A549 (cell line): ENCODE data around the gene PGS1. TPM values are rescaled to one million over a fixed set of nuclear protein-coding genes. Genes with fewer than 3 reads are reported as not detected.

ENCODE experiments used
- ATAC-seq, 2 experiments: fragments of 200-7000 bp in 1 of 2; fragments of >200 bp in 1 of 2; cut with Nextera tagmentation in 1 of 2; cut with Tn5 transposase in 1 of 2; 3 replicates each; pipeline versions ENCODE4 v1.8.0 to v1.9.1; 2018 to 2020; ENCODE audit warnings: mild to moderate bottlenecking in 1 of 2, moderate library complexity in 1 of 2
- CTCF ChIA-PET: fragments of 300-600 bp; sonication (Branson Sonifier 250); formaldehyde crosslinking; extraction: SDS; loops from one replicate; lab custom pipeline; 2021; ENCODE audit warnings: antibody characterized with exemption, inconsistent platforms; lab: Yijun Ruan, JAX
- POLR2A ChIA-PET: fragments of 350-600 bp; formaldehyde crosslinking; extraction: SDS; loops from one replicate; lab custom pipeline; 2021; ENCODE audit warnings: antibody characterized with exemption, inconsistent platforms; lab: Yijun Ruan, JAX
- DNase-seq, 2 experiments: peaks; one replicate each; pipeline versions ENCODE4 v3.0.0 to v3.0.0-alpha.2; 2011 to 2016; ENCODE audit warnings: low read depth in 1 of 2, low spot score in 1 of 2
- FAIRE-seq: peaks from 2 replicates; lab custom pipeline; 2011; peaks lifted over from hg19 to GRCh38; lab: Jason Lieb, UNC
- H3K27ac ChIP-seq, 2 experiments: fragments of >200 bp; sonication (Bioruptor Twin); formaldehyde crosslinking; 3 replicates each; pipeline ENCODE4 v1.5.1; 2016 to 2017
- H3K4me1 ChIP-seq: fragments of >200 bp; sonication (Bioruptor Twin); formaldehyde crosslinking; 3 replicates; pipeline ENCODE4 v1.6.1; 2016
- H3K4me2 ChIP-seq: fragments of >200 bp; sonication (Bioruptor Twin); formaldehyde crosslinking; 3 replicates; pipeline ENCODE4 v1.6.1; 2016
- H3K4me3 ChIP-seq: fragments of >200 bp; sonication (Bioruptor Twin); formaldehyde crosslinking; 3 replicates; pipeline ENCODE4 v1.5.1; 2016
- H3K9me3 ChIP-seq: fragments of >200 bp; sonication (Bioruptor Twin); formaldehyde crosslinking; 3 replicates; pipeline ENCODE4 v1.6.1; 2016
- BHLHE40 ChIP-seq: IDR thresholded peaks from 2 replicates; pipeline ENCODE4 v1.6.1; 2012; ENCODE audit warnings: low read depth, low read length, inconsistent platforms
- CBX8 ChIP-seq: fragments of 200-600 bp; sonication (generic); IDR thresholded peaks from 2 replicates; pipeline ENCODE4 v1.6.1; 2016
- CEBPB ChIP-seq, 2 experiments: fragments of >200 bp in 1 of 2; sonication (Bioruptor Twin) in 1 of 2; formaldehyde crosslinking in 1 of 2; IDR thresholded peaks; 2 replicates each; pipeline ENCODE4 v1.6.1; 2012 to 2016
- CHD4 ChIP-seq: fragments of 200-600 bp; sonication (generic); IDR thresholded peaks from 2 replicates; pipeline ENCODE4 v1.6.1; 2016; ENCODE audit warnings: antibody characterized with exemption, mild to moderate bottlenecking, borderline replicate concordance
- EHF ChIP-seq: fragments of 250-450 bp; sonication (Bioruptor Pico); IDR thresholded peaks from 2 replicates; pipeline ENCODE4 v1.5.0; 2020; ENCODE audit warnings: mild to moderate bottlenecking
- EP300 ChIP-seq, 2 experiments: fragments of >200 bp; sonication (Bioruptor Twin); formaldehyde crosslinking; IDR thresholded peaks; 2 replicates in 1 of 2; 3 replicates in 1 of 2; pipeline ENCODE4 v1.6.1; 2016 to 2017
- FOSB ChIP-seq: fragments of 250-450 bp; sonication (Bioruptor Pico); IDR thresholded peaks from 2 replicates; pipeline ENCODE4 v1.5.0; 2020; ENCODE audit warnings: mild to moderate bottlenecking, moderate library complexity
- HDAC2 ChIP-seq: fragments of 200-600 bp; sonication (generic); IDR thresholded peaks from 2 replicates; pipeline ENCODE4 v1.6.1; 2016
- HOXB13 ChIP-seq: fragments of 250-450 bp; sonication (Bioruptor Pico); IDR thresholded peaks from 2 replicates; pipeline ENCODE4 v1.5.0; 2020; ENCODE audit warnings: low read depth, mild to moderate bottlenecking, moderate library complexity
- HOXB5 ChIP-seq: fragments of 250-450 bp; sonication (Bioruptor Pico); IDR thresholded peaks from 2 replicates; pipeline ENCODE4 v1.5.0; 2020; ENCODE audit warnings: mild to moderate bottlenecking, moderate library complexity
- JUN ChIP-seq, 2 experiments: fragments of >200 bp; sonication (Bioruptor Twin); formaldehyde crosslinking; IDR thresholded peaks; 2 replicates in 1 of 2; 3 replicates in 1 of 2; pipeline ENCODE4 v1.6.1; 2016 to 2017
- JUNB ChIP-seq: fragments of >200 bp; sonication (Bioruptor Twin); formaldehyde crosslinking; IDR thresholded peaks from 2 replicates; pipeline ENCODE4 v1.6.1; 2016
- KDM5A ChIP-seq: fragments of 200-600 bp; sonication (generic); IDR thresholded peaks from 2 replicates; pipeline ENCODE4 v1.6.1; 2016; ENCODE audit warnings: antibody characterized with exemption, mild to moderate bottlenecking
- MAFK ChIP-seq: fragments of 450-650 bp; IDR thresholded peaks from 2 replicates; pipeline ENCODE4 v1.6.1; 2014; ENCODE audit not compliant: partially characterized antibody
- MYC ChIP-seq: IDR thresholded peaks from 2 replicates; pipeline ENCODE4 v1.6.1; 2012; ENCODE audit warnings: mild to moderate bottlenecking, inconsistent platforms, low read length, improper control_type of control experiment, borderline replicate concordance
- NPAS2 ChIP-seq: fragments of 250-450 bp; sonication (Bioruptor Pico); IDR thresholded peaks from 2 replicates; pipeline ENCODE4 v1.8.0; 2022; ENCODE audit warnings: mild to moderate bottlenecking, moderate library complexity, borderline replicate concordance
- NR3C1 ChIP-seq: fragments of >200 bp; sonication (Bioruptor Twin); formaldehyde crosslinking; IDR thresholded peaks from 3 replicates; pipeline ENCODE4 v1.6.1; 2017
- PHF8 ChIP-seq: fragments of 200-600 bp; sonication (generic); IDR thresholded peaks from 2 replicates; pipeline ENCODE4 v1.6.1; 2016; ENCODE audit warnings: low read depth, mild to moderate bottlenecking, antibody characterized with exemption, moderate library complexity, borderline replicate concordance
- POLR2A ChIP-seq: IDR thresholded peaks from 2 replicates; pipeline ENCODE4 v1.6.1; 2012; ENCODE audit warnings: mild to moderate bottlenecking, low read length
- RAD21 ChIP-seq, 2 experiments: fragments of >200 bp in 1 of 2; sonication (Bioruptor Twin) in 1 of 2; formaldehyde crosslinking in 1 of 2; IDR thresholded peaks in 1 of 2; conservative IDR thresholded peaks in 1 of 2; 2 replicates in 1 of 2; 3 replicates in 1 of 2; pipeline ENCODE4 v1.6.1; 2012 to 2018; ENCODE audit warnings: inconsistent platforms in 1 of 2
- RCOR1 ChIP-seq: fragments of 150-350 bp; IDR thresholded peaks from 2 replicates; pipeline ENCODE4 v1.6.1; 2014; ENCODE audit warnings: antibody characterized with exemption, low read length, low read depth
- SREBF2 ChIP-seq: fragments of 450-650 bp; IDR thresholded peaks from 2 replicates; pipeline ENCODE4 v1.6.1; 2014; ENCODE audit warnings: mild to moderate bottlenecking, moderate library complexity
- ZNF302 ChIP-seq: fragments of 250-450 bp; sonication (Bioruptor Pico); IDR thresholded peaks from 2 replicates; pipeline ENCODE4 v1.9.0; 2021; ENCODE audit warnings: inconsistent platforms, mild to moderate bottlenecking, moderate library complexity
- WGBS: methylation state at CpG from one replicate; pipeline ENCODE4 v1.1.6; 2017; ENCODE audit errors: missing lambda C conversion rate; 5-methylcytosine and 5-hydroxymethylcytosine counted together
- polyA plus RNA-seq, 4 experiments: library from polyadenylated mRNA; depleted of rRNA in 3 of 4; stranded (reverse); fragments of >200 nt; fragmentation: RNase III in 1 of 4; extraction: RNeasy Plus Mini Kit Qiagen cat#74134 plus additional on column Dnase treatment in 1 of 4; gene quantifications; 2 replicates in 3 of 4; 3 replicates in 1 of 4; pipeline ENCODE4 v1.2.3, GENCODE V29; 2011 to 2017
- TF ChIP-seq, protein P1 (sequence below): fragments of 200-600 bp; sonication (generic); IDR thresholded peaks from 2 replicates; pipeline ENCODE4 v1.6.1; 2016; ENCODE audit warnings: antibody characterized with exemption, mild to moderate bottlenecking, moderate library complexity
- TF ChIP-seq, protein P2 (sequence below): fragments of >200 bp; sonication (Bioruptor Twin); formaldehyde crosslinking; IDR thresholded peaks from 3 replicates; pipeline ENCODE4 v1.6.1; 2016
- TF ChIP-seq, protein P3 (sequence below): fragments of 250-450 bp; sonication (Bioruptor Pico); IDR thresholded peaks from 2 replicates; pipeline ENCODE4 v1.5.0; 2020; ENCODE audit warnings: low read depth, mild to moderate bottlenecking, moderate library complexity

Gene PGS1
- polyA plus RNA-seq, 2 of the 4 experiments (the other 2 are of a cell fraction) = 23.7 to 29.5 TPM

DNA sequence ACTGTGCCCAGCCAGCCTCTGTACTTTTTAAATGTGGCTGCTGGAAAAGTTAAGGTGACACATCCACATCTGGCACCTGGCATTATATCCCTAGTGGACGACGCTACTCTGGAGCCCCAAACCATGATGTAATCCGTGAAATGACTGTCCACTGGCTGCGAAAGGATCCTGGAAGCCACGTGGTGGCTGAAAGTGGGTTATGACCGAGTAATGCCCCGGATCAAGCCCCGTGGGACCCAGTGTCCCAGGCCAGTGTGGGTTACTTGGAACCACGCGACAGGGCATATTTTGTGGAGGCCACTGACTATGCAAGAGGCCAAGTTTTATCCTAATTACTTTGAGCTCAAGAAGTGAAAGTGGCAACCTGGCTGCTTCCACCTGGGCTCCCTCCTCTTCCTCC, 79.6 kb downstream of the PGS1 start (continued):
- TF ChIP-seq EP300 (IDR thresholded peaks at IDR 0.05) (no peak), FOSB (no peak)

DNA sequence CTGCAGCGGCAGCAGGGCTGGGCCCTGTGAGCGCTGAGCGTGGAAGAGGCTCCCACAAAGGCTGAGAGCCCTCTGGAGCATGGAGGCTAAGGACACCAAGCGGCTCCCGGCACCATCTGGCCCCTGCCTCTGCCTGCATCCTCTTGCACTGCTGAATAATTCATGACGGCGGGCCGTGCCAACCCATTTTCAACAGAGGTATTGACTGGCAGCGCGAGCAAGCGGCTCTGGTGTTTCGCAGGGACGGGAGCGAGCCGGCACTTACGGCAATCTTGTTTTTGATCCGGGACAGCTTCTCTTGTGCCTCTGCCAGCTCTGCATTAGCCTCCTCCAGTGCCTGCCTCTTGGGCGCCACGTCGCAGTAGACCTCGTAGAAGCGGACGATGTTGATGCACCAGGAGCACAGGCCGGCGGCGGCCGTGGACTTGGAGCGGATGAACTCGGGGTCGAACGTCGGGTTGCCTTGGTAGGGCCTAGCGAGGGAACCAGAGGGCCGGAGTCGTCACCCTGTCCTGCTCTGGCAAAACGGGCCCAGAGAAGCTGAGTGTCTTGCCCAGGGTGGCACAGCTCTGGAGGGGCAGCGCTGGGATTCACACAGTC, 80.4 kb downstream of the PGS1 start:
- no peak overlapping the region for H3K4me2 ChIP-seq
- DNase-seq (no peak), ATAC-seq (no peak), FAIRE-seq (no peak)
- no peak for TF ChIP-seq FOSB
- no peak for TF ChIP-seq CBX8
- TF ChIP-seq, protein P1, sequence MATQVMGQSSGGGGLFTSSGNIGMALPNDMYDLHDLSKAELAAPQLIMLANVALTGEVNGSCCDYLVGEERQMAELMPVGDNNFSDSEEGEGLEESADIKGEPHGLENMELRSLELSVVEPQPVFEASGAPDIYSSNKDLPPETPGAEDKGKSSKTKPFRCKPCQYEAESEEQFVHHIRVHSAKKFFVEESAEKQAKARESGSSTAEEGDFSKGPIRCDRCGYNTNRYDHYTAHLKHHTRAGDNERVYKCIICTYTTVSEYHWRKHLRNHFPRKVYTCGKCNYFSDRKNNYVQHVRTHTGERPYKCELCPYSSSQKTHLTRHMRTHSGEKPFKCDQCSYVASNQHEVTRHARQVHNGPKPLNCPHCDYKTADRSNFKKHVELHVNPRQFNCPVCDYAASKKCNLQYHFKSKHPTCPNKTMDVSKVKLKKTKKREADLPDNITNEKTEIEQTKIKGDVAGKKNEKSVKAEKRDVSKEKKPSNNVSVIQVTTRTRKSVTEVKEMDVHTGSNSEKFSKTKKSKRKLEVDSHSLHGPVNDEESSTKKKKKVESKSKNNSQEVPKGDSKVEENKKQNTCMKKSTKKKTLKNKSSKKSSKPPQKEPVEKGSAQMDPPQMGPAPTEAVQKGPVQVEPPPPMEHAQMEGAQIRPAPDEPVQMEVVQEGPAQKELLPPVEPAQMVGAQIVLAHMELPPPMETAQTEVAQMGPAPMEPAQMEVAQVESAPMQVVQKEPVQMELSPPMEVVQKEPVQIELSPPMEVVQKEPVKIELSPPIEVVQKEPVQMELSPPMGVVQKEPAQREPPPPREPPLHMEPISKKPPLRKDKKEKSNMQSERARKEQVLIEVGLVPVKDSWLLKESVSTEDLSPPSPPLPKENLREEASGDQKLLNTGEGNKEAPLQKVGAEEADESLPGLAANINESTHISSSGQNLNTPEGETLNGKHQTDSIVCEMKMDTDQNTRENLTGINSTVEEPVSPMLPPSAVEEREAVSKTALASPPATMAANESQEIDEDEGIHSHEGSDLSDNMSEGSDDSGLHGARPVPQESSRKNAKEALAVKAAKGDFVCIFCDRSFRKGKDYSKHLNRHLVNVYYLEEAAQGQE = no peak
- TF ChIP-seq HOXB13 (CRISPR knock-in tag) = no peak
- no peak for TF ChIP-seq RCOR1
- TF ChIP-seq RAD21 (conservative IDR thresholded peaks at IDR 0.05 in 1 of 2, IDR thresholded peaks at IDR 0.05 in 1 of 2) = no peak
- no peak for TF ChIP-seq KDM5A
- no peak for TF ChIP-seq PHF8
- TF ChIP-seq HDAC2 = no peak
- no peak for TF ChIP-seq SREBF2
- TF ChIP-seq, protein P2, sequence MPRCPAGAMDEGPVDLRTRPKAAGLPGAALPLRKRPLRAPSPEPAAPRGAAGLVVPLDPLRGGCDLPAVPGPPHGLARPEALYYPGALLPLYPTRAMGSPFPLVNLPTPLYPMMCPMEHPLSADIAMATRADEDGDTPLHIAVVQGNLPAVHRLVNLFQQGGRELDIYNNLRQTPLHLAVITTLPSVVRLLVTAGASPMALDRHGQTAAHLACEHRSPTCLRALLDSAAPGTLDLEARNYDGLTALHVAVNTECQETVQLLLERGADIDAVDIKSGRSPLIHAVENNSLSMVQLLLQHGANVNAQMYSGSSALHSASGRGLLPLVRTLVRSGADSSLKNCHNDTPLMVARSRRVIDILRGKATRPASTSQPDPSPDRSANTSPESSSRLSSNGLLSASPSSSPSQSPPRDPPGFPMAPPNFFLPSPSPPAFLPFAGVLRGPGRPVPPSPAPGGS = no peak
- no peak for TF ChIP-seq MYC
- TF ChIP-seq BHLHE40 = no peak
- TF ChIP-seq HOXB5 (CRISPR knock-in tag) = no peak
- TF ChIP-seq EHF = no peak
- 85% methylated on average over 37 of the region's 37 CpGs for WGBS
- H3K9me3 ChIP-seq = no peaks in the 10 kb centered on the region
- no peak overlapping the region for H3K27ac ChIP-seq
- no peaks in the 10 kb centered on the region for H3K4me1 ChIP-seq
- H3K4me3 ChIP-seq = no peak overlapping the region
- ChIA-PET CTCF (interaction anchor here (0.6 to 3.3 kb wide), 5 partner anchors 8 to 563 kb away, joined by 3 to 18 read pairs (median 3); no protein-coding TSS in a partner anchor), POLR2A (no interaction called here)

DNA sequence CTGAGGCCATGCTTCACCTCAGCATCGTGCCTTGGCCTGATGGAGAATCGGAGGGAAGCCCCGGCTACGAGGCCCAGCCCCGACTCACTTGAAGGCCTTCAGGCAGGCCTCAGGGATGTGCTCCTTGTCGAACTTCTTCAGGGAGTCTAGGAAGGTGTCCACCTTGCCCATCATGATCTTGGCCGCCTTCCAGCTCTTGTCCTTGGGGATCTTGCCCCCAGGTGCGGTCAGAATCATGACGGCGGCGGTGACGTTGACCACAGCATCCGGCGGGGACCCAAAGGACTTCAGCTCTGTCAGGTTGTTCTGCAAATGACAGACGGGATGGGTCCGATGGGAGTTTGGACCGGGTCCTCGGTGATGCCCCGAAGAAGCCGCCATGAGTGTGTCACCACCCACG, 81.2 kb downstream of the PGS1 start:
- no peak for DNase-seq
- no peak for FAIRE-seq
- ChIA-PET POLR2A (no interaction called here), CTCF (interaction anchor here (0.6 to 3.3 kb wide), 8 partner anchors 9 to 562 kb away, joined by 3 to 18 read pairs (median 3); no protein-coding TSS in a partner anchor)
- H3K9me3 ChIP-seq = no peaks in the 10 kb centered on the region
- no peak for ATAC-seq
- no peak overlapping the region for H3K4me2 ChIP-seq
- 88% methylated on average over 21 of the region's 21 CpGs for WGBS
- no peaks in the 10 kb centered on the region for H3K4me1 ChIP-seq
- TF ChIP-seq JUNB (no peak), POLR2A (no peak), ZNF302 (CRISPR knock-in tag) (no peak), HOXB5 (CRISPR knock-in tag) (no peak), NPAS2 (CRISPR knock-in tag) (no peak), CHD4 (no peak), NR3C1 (no peak), PHF8 (no peak), MAFK (no peak), CEBPB (IDR thresholded peaks at IDR 0.05) (no peak), JUN (IDR thresholded peaks at IDR 0.05) (no peak)
- TF ChIP-seq, protein P3, sequence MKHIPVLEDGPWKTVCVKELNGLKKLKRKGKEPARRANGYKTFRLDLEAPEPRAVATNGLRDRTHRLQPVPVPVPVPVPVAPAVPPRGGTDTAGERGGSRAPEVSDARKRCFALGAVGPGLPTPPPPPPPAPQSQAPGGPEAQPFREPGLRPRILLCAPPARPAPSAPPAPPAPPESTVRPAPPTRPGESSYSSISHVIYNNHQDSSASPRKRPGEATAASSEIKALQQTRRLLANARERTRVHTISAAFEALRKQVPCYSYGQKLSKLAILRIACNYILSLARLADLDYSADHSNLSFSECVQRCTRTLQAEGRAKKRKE (CRISPR knock-in tag) = no peak
- TF ChIP-seq, protein P2 = no peak
- no peak overlapping the region for H3K4me3 ChIP-seq
- no peak overlapping the region for H3K27ac ChIP-seq
